Central memory CD4-positive, alpha-beta T cell (primary cell): ENCODE results near the gene ERGIC2.
"Not testable (repeated sequence)": the region's sequence is repeated elsewhere in the genome, so short reads cannot be mapped to it uniquely, and the experiment has no call there.

ENCODE experiments used
- DNase-seq: peaks from one replicate; pipeline ENCODE4 v3.0.0; 2022
- total RNA-seq, 3 experiments: gene quantifications; one replicate each; lab custom pipeline; 2026; lab: John Stamatoyannopoulos, UW

Gene ERGIC2, protein sequence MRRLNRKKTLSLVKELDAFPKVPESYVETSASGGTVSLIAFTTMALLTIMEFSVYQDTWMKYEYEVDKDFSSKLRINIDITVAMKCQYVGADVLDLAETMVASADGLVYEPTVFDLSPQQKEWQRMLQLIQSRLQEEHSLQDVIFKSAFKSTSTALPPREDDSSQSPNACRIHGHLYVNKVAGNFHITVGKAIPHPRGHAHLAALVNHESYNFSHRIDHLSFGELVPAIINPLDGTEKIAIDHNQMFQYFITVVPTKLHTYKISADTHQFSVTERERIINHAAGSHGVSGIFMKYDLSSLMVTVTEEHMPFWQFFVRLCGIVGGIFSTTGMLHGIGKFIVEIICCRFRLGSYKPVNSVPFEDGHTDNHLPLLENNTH
- total RNA-seq: 64.2 to 115 (median 101) reads per million in 3 experiments

DNA sequence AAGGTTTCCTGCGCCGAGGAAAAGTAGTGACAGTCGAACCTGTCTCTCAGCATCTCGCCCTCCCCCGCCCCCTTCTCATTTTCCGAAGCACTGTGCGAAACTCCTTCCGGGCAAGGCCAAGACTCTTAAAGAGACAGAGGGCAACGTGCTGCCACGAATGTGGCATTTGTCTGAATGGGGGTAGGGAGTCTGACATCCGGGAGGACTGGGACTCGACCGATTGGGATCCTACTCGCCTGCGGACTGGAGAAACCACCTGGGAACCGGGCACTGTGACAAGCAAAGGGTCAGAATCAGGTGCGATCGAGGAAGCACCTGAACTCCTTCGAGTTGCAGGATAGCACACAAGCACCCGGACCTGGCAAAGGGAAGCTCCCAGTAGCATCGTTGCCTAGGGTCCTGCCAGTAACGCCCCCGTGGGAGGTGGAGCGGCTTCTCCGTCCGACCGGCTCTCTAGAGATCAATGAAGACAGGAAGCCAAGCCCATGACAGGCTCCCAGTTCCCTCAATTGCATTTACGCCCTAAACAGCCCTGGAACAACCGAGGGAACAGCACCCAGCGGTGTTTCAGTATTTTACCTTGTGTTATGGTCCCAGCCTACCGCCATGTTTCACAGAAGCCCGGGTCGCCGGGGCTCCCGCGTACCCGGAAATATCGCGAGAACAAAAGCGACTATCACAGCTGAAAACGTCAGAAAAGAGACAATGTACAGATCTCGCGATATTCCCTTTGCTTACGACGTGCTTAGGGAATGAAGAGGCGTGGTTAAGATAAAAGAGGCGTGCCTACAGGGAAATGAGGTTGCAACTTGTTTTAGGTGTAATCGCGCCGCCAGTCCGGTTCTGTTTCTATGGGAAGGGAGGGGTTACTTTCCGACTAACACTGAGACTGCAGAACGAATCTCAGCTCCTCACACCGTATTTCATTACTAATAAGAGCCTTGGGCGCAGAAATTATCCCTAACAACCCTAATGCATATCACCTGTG, at the start of gene ERGIC2:
Gene ERGIC2, minus strand, starts transcription at position 637 of the 988 bp plus-strand sequence. CDS start 9,539 bp downstream, outside the sequence.
- peak; percentile 95 for DNase-seq

DNA sequence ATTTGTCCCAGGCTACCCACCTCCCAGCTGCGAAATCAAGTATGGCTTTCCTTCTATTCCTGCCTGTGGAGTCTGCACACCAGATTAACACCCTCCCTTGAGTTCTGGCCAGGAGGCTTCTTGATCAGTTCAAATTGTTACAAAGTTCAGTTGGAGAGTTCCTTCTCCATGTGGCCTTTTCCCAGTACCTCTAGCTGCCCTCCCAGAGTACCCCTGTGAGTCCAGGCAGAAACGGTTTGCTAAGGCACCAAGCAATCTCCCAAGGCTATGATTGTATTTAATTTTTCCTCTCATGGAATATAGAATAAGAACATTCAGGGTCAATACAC, 49.7 kb upstream of the ERGIC2 start:
- DNase-seq: no peak

DNA sequence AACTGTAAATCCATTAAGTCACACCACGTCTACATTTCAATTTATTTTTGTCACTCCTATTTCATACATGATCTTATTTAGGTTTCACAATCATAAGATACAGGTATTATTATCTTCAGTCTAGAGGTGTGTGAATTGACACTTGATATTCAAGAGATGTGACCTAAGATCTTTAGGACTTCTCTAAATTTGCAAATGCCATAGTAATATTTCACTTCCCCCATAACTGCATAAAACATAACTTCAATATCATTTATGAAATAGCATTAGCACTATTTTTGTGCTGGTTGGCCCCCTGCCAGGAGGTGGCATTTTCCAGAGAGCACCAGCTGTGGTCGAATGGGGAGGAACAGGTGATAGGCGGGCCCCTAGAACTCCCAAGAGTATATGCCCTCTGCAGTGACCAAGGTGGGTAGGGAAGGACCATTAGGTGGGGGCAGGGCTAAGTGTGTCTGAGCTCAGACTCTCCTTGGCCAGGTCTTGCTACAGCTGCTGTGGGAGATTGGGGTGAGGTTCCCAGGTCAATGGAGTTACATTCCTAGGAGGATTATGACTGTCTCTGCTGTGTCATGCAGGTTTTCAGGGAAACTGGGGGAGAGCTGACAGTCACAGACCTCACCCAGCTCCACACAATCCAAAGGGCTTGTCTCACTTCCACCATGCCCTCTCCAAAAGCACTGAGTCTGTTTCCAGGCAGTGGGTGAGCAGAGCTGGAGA, 49.2 kb upstream of the ERGIC2 start:
- DNase-seq: no peak

DNA sequence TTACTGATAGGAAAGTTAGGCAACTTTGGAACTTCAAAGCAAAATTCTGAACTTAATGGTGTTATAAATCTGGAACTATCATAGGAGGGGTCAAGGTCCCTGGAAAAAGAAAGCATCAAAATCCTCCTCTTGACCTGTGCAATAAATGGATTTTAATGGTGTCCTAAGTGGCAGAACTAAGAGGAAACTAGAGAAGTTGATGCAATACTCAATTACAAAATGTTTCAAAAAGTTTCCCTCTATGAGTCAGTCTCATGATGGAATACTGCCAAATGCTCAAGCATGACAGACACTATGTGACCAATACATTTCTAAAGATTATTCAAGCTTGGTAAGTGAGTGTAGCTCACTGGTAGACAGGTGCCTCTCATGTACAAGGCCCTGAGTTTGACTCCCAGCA, 47.7 kb upstream of the ERGIC2 start:
- no peak for DNase-seq

DNA sequence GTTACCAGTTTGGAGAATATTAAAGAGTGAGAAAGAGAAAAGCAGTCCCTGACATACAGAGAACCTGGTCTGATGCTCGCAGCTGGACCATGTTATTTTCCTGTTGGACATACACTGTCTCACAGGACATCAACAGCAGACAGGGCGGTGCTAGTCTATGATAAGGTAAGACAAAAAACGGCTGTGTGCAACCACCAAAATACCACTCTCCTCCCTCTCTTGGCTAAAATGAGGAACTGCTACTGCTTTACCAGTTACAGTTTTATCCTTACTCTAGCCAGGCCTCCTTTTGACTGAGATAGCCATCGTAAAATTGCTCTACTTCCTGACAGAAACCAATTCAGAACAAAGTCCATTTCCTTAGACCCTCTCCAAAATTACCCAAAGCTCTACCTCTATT, 47.0 kb upstream of the ERGIC2 start:
- DNase-seq: no peak

DNA sequence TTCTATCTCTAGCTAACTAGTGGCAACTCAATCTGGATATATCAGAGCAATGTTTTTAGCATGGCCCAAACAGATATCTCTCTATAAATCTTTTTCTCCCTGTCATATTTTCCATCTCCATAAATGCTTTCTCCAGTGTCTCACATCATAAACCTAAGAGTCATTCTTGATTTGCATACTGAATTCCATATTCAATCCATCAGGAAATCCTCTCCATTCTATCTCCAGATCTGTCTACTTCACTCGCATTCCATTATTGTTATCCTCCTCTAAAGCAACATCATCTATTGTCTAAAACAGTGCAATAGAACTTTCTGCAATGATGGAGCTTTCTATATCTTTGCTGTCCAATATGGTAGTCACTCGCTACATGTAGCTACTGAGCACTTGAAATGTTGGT, 45.5 kb upstream of the ERGIC2 start:
- DNase-seq: no peak

DNA sequence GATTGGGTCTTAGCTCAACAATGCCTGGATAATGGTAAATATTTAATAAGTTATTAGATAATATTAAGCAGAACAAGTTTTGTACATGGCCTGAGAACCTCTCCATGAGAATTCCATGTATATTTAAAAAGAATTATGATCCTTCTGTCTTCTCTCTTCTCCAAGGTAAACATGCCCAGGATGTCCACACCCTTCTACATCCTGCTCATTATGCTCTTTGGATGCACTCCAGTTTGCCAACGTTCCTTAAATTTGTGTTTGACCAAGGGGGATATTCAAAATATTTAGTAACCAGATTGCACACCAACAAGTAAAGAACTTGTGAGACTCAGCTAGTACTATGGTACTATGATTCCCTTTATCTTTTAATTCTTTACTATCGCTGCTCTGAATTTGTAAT, 44.8 kb upstream of the ERGIC2 start:
- no peak for DNase-seq

DNA sequence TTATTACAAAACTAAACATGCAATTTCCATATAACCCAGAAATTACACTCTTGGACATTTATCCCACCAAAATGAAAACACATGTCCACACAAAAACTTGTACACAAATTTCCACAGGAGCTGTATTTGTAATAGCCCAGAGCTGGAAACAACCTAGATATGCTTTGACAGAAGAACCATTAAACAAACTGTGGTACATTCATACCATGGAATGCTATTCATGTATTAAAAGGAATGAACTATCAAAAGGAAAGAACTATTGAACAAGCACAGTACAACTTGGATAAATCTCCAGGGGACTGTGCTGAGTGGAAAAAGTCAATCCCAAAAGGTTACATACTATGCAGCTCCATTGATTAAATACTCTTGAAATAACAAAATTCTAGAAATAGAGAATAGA, 35.8 kb upstream of the ERGIC2 start:
- DNase-seq: no peak

DNA sequence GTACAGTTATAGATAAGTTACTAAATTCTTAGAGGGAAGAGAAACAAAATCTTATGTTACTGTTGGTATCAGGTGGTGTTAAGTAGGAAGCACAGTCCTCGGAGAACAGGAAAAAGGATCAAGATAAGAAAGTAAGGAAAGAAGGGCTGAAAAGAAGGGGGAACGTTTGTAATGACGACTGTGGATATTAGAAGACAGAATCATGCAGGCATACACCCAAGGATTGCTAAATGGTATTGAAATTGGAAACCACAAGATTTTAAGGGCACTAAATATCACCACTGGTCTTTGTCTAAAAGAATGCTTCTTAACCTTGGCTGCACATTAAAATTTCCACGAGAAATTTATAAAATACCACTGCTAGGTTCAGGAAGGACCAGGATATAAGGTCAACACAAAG, 34.1 kb upstream of the ERGIC2 start:
- no peak for DNase-seq

DNA sequence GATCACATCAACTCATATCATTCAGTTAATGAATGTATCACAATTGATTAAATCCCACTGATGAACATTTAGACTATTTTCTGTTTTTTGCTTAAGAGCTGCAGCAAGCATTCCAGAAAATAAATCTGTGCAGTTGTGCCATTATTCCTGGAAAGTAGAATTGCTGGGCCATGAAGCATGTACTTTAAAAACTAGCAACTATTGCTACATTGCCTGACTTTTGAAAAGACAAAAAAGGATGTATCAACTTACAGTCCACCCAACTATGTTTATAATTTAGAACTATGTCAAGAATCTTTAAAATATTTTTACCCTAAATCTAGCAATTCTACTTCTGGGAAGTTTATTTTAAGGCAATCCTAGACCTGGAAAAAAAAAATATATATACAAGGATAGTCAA, 33.4 kb upstream of the ERGIC2 start:
- no peak for DNase-seq

DNA sequence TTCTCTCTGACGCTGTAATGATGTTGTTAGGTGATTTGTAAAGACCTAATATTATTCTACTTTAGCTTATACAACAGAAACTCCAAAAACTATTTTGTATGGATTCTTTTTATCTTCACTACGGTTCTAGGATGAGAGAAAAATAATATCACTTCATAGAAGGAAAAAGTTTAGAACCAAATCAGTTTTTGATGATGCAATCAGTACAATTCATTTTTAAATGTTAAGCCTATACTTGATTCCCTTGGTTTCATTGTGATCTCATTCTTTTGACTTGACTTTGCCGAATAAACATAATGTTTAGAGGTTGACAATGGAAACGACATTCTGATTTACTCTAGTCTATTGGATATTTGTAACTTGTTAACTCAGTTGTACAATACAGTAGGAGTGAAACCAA, 24.6 kb upstream of the ERGIC2 start:
- no peak for DNase-seq

DNA sequence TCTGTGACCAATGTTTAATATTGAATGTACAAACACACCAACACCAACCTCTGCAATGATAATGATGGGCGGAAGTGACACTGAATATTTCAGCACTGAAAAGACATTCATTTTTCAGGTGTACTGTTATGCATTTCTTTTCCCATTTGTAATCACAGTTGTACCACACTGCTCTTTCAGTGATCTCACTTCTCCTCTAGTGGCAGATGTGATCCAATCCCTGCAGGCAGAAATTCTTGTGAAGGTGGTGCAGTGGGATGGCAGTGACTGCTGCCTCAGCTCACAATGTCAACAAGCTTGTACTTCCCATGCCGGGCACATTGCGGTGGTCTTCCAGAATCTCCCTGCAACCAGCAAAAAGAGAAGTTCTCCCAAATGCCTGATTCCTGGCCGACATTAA, 23.0 kb upstream of the ERGIC2 start:
- no peak for DNase-seq

DNA sequence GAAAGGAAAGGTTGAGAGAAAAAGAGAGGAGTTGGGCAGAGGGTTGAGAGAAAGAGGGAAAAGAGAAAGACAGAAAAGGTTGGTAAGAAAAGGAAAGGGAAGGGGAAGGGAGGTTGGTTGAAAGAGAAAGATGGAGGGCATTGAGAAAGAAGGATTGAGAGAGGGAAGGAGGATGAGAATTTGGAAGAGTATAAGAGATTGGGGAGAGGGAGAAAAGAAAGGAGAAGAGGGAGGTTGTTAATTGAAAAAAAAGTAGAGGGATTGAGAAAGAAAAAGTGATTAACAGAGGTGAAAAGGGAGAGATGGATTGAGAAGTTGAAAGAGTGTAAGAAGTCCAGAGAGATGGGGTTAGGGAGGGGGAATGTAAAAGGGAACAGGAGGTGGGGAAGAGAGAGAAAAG, 21.5 kb upstream of the ERGIC2 start:
- no peak for DNase-seq

DNA sequence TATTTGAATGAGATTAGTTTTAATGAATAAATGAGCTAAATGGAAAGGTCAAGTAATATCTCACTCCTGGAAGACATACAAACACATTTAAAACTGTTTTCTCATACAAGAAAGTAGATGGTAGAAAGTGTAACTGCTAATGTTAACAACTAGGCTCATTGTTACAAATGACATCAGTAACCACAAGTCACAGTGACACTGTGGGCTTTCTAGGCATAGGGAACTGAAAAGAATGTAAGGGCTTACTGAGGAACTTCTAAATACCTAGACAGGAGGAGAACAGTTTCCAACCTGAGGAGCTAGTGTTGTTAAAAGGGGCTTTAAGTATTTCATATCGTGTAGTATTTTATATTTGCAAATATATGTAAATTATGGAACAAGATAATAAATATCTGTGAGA, 17.5 kb upstream of the ERGIC2 start:
- DNase-seq: no peak

DNA sequence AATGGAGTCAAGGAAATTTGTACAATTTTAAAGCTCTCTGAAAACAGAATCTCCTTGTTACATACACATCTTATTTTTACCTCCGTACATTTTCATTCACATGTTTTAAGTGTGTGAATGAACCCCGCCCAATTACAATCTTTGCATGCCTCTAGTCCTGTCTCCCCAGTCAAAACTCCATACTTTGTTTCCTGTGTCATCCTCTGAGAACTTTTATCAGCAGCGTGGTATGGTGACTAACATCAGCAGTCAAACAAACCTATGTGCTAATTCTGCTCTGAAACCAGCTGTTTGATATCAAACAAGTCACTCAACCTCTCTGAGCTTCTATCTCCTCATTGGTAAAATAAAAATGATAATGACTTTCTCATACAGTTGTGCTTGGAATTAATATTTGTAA, 15.8 kb upstream of the ERGIC2 start:
- DNase-seq: no peak

DNA sequence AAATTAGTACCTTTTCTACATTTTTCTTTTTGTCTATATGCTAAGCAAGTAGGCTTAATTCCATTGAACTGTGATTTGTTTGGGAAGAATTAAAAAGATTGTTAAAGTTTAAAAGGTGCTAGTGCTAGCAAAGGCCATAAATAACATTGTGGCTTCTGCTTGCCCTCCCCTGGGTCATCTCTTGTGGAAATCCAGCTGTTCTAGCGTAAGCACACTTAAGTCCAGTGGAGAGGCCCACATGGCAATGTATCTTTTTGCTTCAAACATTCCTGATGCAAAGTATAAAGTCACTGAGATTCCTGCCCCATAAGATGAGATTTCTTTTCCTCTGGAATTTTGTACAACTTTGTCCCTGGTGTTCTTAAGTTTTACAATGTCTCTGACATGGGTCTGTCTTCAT, 14.4 kb upstream of the ERGIC2 start:
- no peak for DNase-seq

DNA sequence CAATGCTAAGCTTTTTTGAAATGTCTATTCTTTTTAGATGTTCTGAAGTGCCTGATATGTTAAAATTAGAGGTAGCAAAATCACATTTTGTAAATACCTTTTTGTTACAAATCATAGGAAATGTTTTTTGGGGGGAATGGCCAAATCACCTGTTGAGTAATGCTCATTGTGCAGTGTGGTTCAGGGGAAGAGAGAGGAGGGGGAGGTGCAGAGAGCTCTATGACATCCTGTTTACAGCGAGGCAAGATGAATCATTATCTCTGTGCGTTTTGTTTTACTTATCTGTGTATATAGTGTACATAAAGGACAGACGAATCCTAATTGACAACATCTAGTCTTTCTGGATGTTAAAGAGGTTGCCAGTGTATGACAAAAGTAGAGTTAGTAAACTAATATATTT, 9.4 kb upstream of the ERGIC2 start:
- DNase-seq: peak; percentile 29

DNA sequence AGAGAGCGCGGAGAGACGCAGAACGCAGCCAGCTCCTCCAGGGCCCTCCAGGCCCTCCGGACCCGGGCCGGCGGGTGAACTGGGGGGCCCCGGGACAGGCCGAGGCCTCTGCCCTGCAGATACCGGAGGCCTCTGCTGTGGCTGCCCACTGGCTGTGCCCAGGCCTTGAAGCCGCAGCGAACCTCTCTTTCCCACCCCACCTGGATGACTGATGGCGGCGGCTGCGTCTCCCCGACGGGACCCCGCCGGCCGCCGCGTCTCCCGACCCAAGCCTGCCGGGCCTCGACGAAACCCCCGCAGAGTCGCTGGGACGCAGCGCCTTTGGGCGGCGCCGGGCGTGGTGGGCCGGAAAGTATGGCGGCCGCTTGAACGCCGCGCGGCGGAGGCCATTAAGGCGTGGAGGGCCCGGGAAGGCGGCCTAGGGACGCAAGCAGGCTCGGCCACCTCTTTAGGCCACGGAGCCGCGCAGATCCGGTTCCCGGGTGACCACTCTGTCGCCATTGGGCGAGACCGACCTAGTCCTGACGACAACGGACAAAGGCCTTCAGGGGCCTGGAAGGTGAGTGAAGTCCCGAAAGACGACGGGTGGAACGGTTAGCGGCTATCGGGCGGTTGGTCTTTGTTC, 8.4 kb upstream of the ERGIC2 start:
- DNase-seq: no peak

DNA sequence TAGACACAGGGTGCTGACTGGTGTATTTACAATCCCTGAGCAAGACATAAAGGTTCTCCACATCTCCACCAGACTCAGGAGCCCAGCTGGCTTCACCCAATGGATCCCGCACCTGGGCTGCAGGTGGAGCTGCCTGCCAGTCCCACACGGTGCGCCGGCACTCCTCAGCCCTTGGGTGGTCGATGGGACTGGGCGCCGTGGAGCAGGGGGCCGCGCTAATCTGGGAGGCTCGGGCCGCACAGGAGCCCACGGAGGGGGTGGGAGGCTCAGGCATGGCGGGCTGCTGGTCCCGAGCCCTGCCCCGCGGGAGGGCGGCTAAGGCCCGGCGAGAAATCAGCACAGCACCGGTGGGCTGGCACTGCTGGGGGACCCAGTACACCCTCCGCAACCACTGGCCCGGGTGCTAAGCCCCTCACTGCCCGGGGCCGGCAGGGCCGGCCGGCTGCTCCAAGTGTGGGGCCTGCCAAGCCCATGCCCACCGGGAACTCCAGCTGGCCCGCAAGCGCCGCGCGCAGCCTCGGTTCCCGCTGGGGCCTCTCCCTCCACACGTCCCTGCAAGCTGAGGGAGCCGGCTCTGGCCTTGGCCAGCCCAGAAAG, 5.2 kb upstream of the ERGIC2 start:
- not testable (repeated sequence) for DNase-seq

DNA sequence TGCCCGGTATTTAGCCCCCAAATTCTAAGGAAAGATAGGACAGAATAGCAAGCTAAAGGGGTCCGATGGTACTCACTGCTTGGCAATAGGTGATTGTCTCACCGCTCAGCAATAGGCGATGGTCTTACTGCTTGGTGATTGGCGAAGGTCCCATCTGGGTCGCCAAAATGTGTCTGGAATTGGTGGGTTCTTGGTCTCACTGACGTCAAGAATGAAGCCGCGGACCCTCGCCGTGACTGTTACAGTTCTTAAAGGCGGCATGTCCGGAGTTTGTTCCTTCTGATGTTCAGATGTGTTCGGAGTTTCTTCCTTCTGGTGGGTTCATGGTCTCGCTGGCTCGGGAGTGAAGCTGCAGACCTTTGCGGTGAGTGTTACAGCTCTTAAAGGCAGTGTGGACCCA, 4.2 kb upstream of the ERGIC2 start:
- DNase-seq: not testable (repeated sequence)

DNA sequence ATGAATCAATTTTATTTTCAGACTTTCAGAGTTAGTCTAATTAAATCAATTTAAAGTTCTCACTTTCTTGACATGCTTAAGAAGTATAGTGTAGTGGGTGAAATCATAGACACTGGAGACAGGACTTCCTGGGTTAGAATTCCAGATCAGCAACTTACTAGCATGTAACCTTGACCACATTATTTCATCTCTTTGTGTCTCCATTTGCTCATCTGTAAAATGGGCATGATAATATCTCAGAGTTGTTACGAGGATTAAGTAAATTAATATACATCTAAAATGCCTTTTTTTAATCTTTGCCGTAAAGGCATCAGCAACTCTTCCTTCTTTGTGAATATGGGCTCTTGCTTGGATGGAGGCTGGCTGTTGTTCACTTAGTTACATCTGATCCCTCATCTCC, 1.3 kb upstream of the ERGIC2 start:
- DNase-seq: no peak

DNA sequence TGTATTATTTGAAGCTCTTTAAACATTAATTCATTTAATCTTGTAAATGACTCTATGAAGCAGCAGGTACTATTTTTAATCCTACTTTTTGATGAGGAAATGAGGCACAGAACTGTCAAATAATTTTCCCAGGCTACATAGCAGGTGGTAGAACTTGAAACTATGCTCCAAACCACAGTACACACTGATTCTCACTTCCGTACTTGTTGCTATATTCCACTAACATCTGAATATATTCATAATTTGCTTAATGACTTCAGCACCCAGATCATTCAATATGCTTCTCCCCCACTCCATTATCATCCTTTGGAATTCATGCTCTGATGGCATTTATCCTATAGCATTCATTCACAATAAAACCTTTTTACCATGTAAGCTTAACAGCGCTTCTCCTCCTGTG, 4.9 kb downstream of the ERGIC2 start:
- no peak for DNase-seq
